Subcutaneous abdominal adipose tissue (tissue), 5 donors: ENCODE measurements around the gene ROCK1.

Experiments used
- H3K27ac ChIP-seq: one replicate; pipeline ENCODE4 v1.7.0; 2013; ENCODE audit warnings: low read depth, mild to moderate bottlenecking, inconsistent platforms, low read length, moderate library complexity
- H3K27me3 ChIP-seq, 5 donors: one replicate each; pipeline ENCODE4 v1.7.0; 2013; ENCODE audit warnings: low read length in 5 of 5, inconsistent platforms in 1 of 5; ENCODE audit not compliant: control insufficient read depth in 5 of 5, insufficient read depth in 4 of 5
- H3K36me3 ChIP-seq, 5 donors: one replicate each; pipeline ENCODE4 v1.7.0; 2013; ENCODE audit warnings: low read length in 5 of 5; ENCODE audit not compliant: control insufficient read depth in 5 of 5, insufficient read depth in 5 of 5
- H3K4me1 ChIP-seq, 5 donors: one replicate each; pipeline ENCODE4 v1.7.0; 2013; ENCODE audit warnings: low read length in 5 of 5, mild to moderate bottlenecking in 3 of 5, moderate library complexity in 1 of 5; ENCODE audit not compliant: control insufficient read depth in 5 of 5, insufficient read depth in 5 of 5
- H3K4me3 ChIP-seq, 5 donors: one replicate each; pipeline ENCODE4 v1.7.0; 2013; ENCODE audit warnings: low read length in 5 of 5, low read depth in 1 of 5
- H3K9ac ChIP-seq, 5 donors: one replicate each; pipeline ENCODE4 v1.7.0; 2013; ENCODE audit warnings: low read length in 5 of 5, mild to moderate bottlenecking in 4 of 5, moderate library complexity in 3 of 5
- H3K9me3 ChIP-seq, 5 donors: one replicate each; pipeline ENCODE4 v1.7.0; 2013; ENCODE audit warnings: low read length in 5 of 5; ENCODE audit not compliant: control insufficient read depth in 5 of 5
- donor health status: healthy.
- donor health status: healthy.
- donor health status: healthy.
- donor health status: healthy.
- donor health status: healthy.

Gene ROCK1

GRCh38 chr18:21084511-21085078 lies 27.0 kb downstream of the ROCK1 start:
- H3K4me3 ChIP-seq = no peak overlapping the region
- H3K9me3 ChIP-seq = peaks cover 0 to 9% (median 5%) of the 10 kb centered on the region in 5 donors
- peaks cover 0 to 6% (median 3%) of the 10 kb centered on the region in 5 donors for H3K4me1 ChIP-seq
- H3K27me3 ChIP-seq = no peaks in the 10 kb centered on the region
- H3K9ac ChIP-seq = no peak overlapping the region
- no peaks in the 10 kb centered on the region for H3K36me3 ChIP-seq
- H3K27ac ChIP-seq = no peak overlapping the region

GRCh38 chr18:21083017-21083416 lies 28.6 kb downstream of the ROCK1 start:
- Histone ChIP-seq H3K9ac (no peak overlapping the region), H3K27ac (no peak overlapping the region), H3K4me3 (no peak overlapping the region), H3K36me3 (no peaks in the 10 kb centered on the region), H3K4me1 (peaks cover 0 to 18% (median 6%) of the 10 kb centered on the region in 5 donors), H3K9me3 (peaks cover 0 to 9% (median 5%) of the 10 kb centered on the region in 5 donors), H3K27me3 (no peaks in the 10 kb centered on the region)

- no peaks in the 10 kb centered on the region for H3K27me3 ChIP-seq
- H3K9me3 ChIP-seq = peaks cover 0 to 9% (median 5%) of the 10 kb centered on the region in 5 donors
- H3K36me3 ChIP-seq = no peaks in the 10 kb centered on the region
- H3K4me3 ChIP-seq = no peak overlapping the region
- no peak overlapping the region for H3K27ac ChIP-seq
- H3K9ac ChIP-seq = no peak overlapping the region
- H3K4me1 ChIP-seq = peaks cover 0 to 24% (median 3%) of the 10 kb centered on the region in 5 donors
Observed at GRCh38 chr18:21081426-21081825, 30.2 kb downstream of the ROCK1 start.

DNA sequence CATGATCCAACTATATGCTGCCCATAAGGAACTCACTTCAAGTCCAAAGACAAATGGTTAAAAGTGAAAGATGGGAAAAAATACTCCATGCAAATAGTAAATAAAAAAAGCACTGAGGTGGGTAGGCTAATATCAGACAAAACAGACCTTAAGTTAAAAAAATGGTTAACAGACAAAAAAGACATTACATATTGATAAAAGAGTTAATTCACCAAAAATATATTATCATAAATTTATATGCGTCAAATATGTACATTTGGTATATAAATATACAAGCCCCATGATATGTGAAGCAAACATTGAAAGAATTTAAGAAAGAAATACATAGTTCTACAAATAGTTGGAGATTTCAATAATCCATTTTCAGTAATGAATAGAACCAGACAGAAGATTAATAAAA lies 31.0 kb downstream of the ROCK1 start:
- peaks cover 0 to 9% (median 5%) of the 10 kb centered on the region in 5 donors for H3K9me3 ChIP-seq
- peaks cover 0 to 24% (median 3%) of the 10 kb centered on the region in 5 donors for H3K4me1 ChIP-seq
- no peaks in the 10 kb centered on the region for H3K27me3 ChIP-seq
- no peaks in the 10 kb centered on the region for H3K36me3 ChIP-seq
- H3K27ac ChIP-seq = no peak overlapping the region
- H3K4me3 ChIP-seq = no peak overlapping the region
- H3K9ac ChIP-seq = no peak overlapping the region

GRCh38 chr18:21074336-21075323 lies 37.0 kb downstream of the ROCK1 start:
- H3K9ac ChIP-seq = no peak overlapping the region
- H3K4me3 ChIP-seq = no peak overlapping the region
- peaks cover 6 to 37% (median 25%) of the 10 kb centered on the region in 5 donors for H3K4me1 ChIP-seq
- no peaks in the 10 kb centered on the region for H3K27me3 ChIP-seq
- no peak overlapping the region for H3K27ac ChIP-seq
- no peaks in the 10 kb centered on the region for H3K9me3 ChIP-seq
- no peaks in the 10 kb centered on the region for H3K36me3 ChIP-seq

- no peak overlapping the region for H3K27ac ChIP-seq
- H3K27me3 ChIP-seq = no peaks in the 10 kb centered on the region
- H3K4me1 ChIP-seq = peaks cover 6 to 25% (median 23%) of the 10 kb centered on the region in 5 donors
- no peak overlapping the region for H3K4me3 ChIP-seq
- no peaks in the 10 kb centered on the region for H3K9me3 ChIP-seq
- no peaks in the 10 kb centered on the region for H3K36me3 ChIP-seq
- no peak overlapping the region for H3K9ac ChIP-seq
Observed at GRCh38 chr18:21073180-21073579, 38.4 kb downstream of the ROCK1 start.

DNA sequence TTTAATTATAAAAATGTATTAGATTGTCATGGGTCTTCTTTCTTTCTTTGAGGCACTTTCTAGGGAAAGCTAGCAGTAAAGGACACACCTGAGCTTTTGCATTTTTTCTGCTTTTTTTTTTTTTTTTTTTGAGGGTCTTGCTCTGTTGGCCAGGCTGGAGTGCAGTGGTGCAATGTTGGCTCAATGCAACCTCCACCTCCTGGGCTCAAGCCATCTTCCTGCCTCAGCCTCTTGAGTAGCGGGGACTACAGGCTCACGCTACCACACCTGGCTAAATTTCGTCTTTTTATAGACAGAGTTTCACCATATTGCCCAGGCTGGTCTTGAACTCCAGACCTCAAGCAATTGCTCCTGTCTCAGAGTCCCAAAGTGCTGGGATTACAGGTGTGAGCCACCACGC lies 40.5 kb downstream of the ROCK1 start:
- Histone ChIP-seq H3K4me3 (no peak overlapping the region), H3K9me3 (no peaks in the 10 kb centered on the region), H3K4me1 (peaks cover 6 to 22% (median 17%) of the 10 kb centered on the region in 5 donors), H3K9ac (no peak overlapping the region), H3K27me3 (no peaks in the 10 kb centered on the region), H3K36me3 (no peaks in the 10 kb centered on the region), H3K27ac (no peak overlapping the region)

DNA sequence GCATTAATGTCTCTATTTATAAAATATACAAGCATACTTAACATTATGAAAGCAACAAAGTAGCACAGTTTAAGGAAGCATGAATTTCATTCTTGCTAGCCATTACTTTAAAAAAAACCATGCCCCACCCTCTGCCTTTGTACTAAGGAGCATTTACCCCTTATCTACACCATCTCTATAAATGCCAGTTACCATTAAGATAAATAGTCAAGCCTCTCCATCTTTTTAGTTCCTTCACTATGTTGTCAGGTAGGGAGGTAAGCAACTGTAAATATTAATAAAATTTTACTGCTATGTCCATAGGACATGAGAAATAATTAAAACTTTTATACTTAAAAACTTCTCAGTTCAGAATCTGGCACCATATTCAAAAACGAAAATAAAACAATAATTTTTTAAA lies 42.1 kb downstream of the ROCK1 start:
- Histone ChIP-seq H3K36me3 (no peaks in the 10 kb centered on the region), H3K9me3 (no peaks in the 10 kb centered on the region), H3K9ac (no peak overlapping the region), H3K4me3 (no peak overlapping the region), H3K27ac (no peak overlapping the region), H3K4me1 (peaks cover 3 to 11% (median 9%) of the 10 kb centered on the region in 5 donors), H3K27me3 (no peaks in the 10 kb centered on the region)

GRCh38 chr18:21064347-21064746 lies 47.3 kb downstream of the ROCK1 start:
- Histone ChIP-seq H3K4me1 (no peaks in the 10 kb centered on the region), H3K36me3 (no peaks in the 10 kb centered on the region), H3K4me3 (no peak overlapping the region), H3K9ac (no peak overlapping the region), H3K27me3 (no peaks in the 10 kb centered on the region), H3K27ac (no peak overlapping the region), H3K9me3 (no peaks in the 10 kb centered on the region)

DNA sequence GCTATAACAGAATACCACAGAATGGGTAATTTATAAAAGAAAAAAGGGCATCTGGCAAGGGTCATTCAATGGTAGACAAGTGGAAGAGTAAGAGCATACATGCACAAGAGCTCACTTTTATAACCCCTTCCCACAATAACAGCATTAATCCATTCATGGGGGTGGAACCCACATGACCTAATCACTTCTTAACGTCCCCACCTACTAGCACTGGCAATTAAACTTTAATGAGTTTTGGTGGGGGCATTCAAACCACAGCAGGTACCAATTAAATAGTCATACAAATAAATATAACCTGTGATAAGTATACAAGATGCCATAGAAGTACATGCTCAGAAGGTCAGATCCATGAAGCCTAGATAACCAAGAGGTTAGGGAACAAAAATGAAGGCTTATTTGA lies 48.6 kb downstream of the ROCK1 start:
- Histone ChIP-seq H3K4me3 (no peak overlapping the region), H3K27ac (no peak overlapping the region), H3K36me3 (no peaks in the 10 kb centered on the region), H3K4me1 (no peaks in the 10 kb centered on the region), H3K9me3 (no peaks in the 10 kb centered on the region), H3K27me3 (no peaks in the 10 kb centered on the region), H3K9ac (no peak overlapping the region)
